Neuronal stem cell (in vitro differentiated cells): Measurements from ENCODE around the gene UNCX. TPM values are rescaled to one million over a fixed set of nuclear protein-coding genes. Genes with fewer than 3 reads are reported as not detected.
A peak's percentile ranks its signal among the peaks of the same experiment; 100 is the strongest.

Experiments used
- DNase-seq: peaks from one replicate; pipeline ENCODE4 v3.0.0-alpha.2; 2013; ENCODE audit warnings: low spot score
- H2AFZ ChIP-seq: one replicate; pipeline ENCODE4 v1.6.1; 2013; ENCODE audit warnings: mild to moderate bottlenecking, low read length, inconsistent platforms
- H2AK5ac ChIP-seq: 2 replicates; pipeline ENCODE4 v1.6.1; 2013; ENCODE audit warnings: low read depth, mild to moderate bottlenecking, inconsistent platforms, low read length, moderate library complexity, mixed read lengths
- H2BK120ac ChIP-seq: 2 replicates; pipeline ENCODE4 v1.6.1; 2013; ENCODE audit warnings: low read depth, mild to moderate bottlenecking, inconsistent platforms, low read length, moderate library complexity, mixed read lengths
- H2BK12ac ChIP-seq: one replicate; pipeline ENCODE4 v1.6.1; 2013; ENCODE audit warnings: low read length, inconsistent platforms
- H2BK15ac ChIP-seq: 2 replicates; pipeline ENCODE4 v1.6.1; 2013; ENCODE audit warnings: mild to moderate bottlenecking, low read length, inconsistent platforms, mixed read lengths
- H2BK5ac ChIP-seq: one replicate; pipeline ENCODE4 v1.6.1; 2013; ENCODE audit warnings: inconsistent platforms, mild to moderate bottlenecking, low read length, moderate library complexity
- H3K14ac ChIP-seq: one replicate; pipeline ENCODE4 v1.6.1; 2013; ENCODE audit warnings: low read length, inconsistent platforms
- H3K18ac ChIP-seq: 2 replicates; pipeline ENCODE4 v1.6.1; 2013; ENCODE audit warnings: low read length, inconsistent platforms
- H3K23ac ChIP-seq: 2 replicates; pipeline ENCODE4 v1.6.1; 2013; ENCODE audit warnings: low read depth, mild to moderate bottlenecking, mixed read lengths, low read length, inconsistent platforms; ENCODE audit not compliant: poor library complexity
- H3K27ac ChIP-seq: replicated peaks from 3 replicates; pipeline ENCODE4 v1.5.1; 2013; ENCODE audit warnings: low read length, inconsistent platforms
- H3K27me3 ChIP-seq, 3 experiments: 2 replicates each; pipeline ENCODE4 v1.6.1; 2013; ENCODE audit warnings: low read length in 3 of 3, mild to moderate bottlenecking in 2 of 3, inconsistent platforms in 1 of 3, low read depth in 1 of 3, mixed read lengths in 1 of 3, moderate library complexity in 1 of 3; ENCODE audit not compliant: control insufficient read depth in 3 of 3, insufficient read depth in 3 of 3
- H3K36me3 ChIP-seq, 2 donors: replicated peaks in 1 of 2; 2 replicates each; pipeline ENCODE4 v1.6.1; 2013; ENCODE audit warnings: low read length in 2 of 2; ENCODE audit not compliant: control insufficient read depth in 2 of 2, insufficient read depth in 2 of 2
- H3K4ac ChIP-seq: 2 replicates; pipeline ENCODE4 v1.6.1; 2013; ENCODE audit warnings: inconsistent platforms, mild to moderate bottlenecking, low read length, moderate library complexity
- H3K4me1 ChIP-seq, 2 donors: 1 replicate in 1 of 2; 2 replicates in 1 of 2; pipeline ENCODE4 v1.6.1; 2013; ENCODE audit warnings: low read length in 2 of 2, low read depth in 1 of 2; ENCODE audit not compliant: control insufficient read depth in 2 of 2, insufficient read depth in 1 of 2
- H3K4me2 ChIP-seq: one replicate; pipeline ENCODE4 v1.6.1; 2013; ENCODE audit warnings: mild to moderate bottlenecking, low read length, inconsistent platforms; ENCODE audit not compliant: insufficient read depth, poor library complexity, severe bottlenecking
- H3K4me3 ChIP-seq, 2 donors: 2 replicates each; pipeline ENCODE4 v1.5.1; 2013; ENCODE audit warnings: low read length in 2 of 2, mild to moderate bottlenecking in 2 of 2, inconsistent platforms in 1 of 2, moderate library complexity in 1 of 2
- H3K79me1 ChIP-seq: one replicate; pipeline ENCODE4 v1.6.1; 2013; ENCODE audit warnings: low read depth, mild to moderate bottlenecking, inconsistent platforms, low read length, moderate library complexity
- H3K9ac ChIP-seq: one replicate; pipeline ENCODE4 v1.6.1; 2013; ENCODE audit warnings: mild to moderate bottlenecking, low read depth, low read length, inconsistent platforms; ENCODE audit not compliant: poor library complexity
- H3K9me3 ChIP-seq, 2 donors: replicated peaks in 1 of 2; 2 replicates each; pipeline versions ENCODE3 to v1.6.1; 2013; ENCODE audit warnings: low read length in 2 of 2, mild to moderate bottlenecking in 2 of 2, inconsistent platforms in 1 of 2, low read depth in 1 of 2, mixed read lengths in 1 of 2, moderate library complexity in 1 of 2; ENCODE audit not compliant: control insufficient read depth in 2 of 2, insufficient read depth in 1 of 2
- H4K8ac ChIP-seq: one replicate; pipeline ENCODE4 v1.6.1; 2013; ENCODE audit warnings: low read depth, mild to moderate bottlenecking, inconsistent platforms, low read length, moderate library complexity
- H4K91ac ChIP-seq: one replicate; pipeline ENCODE4 v1.6.1; 2013; ENCODE audit warnings: low read length, low read depth, mild to moderate bottlenecking, inconsistent platforms; ENCODE audit not compliant: poor library complexity
- WGBS, 2 donors: extraction: QIAGEN DNeasy Blood & Tissue Kit; methylation state at CpG; one replicate each; pipeline ENCODE4 v1.1.7; 2013; ENCODE audit warnings: missing lambda C conversion rate in 2 of 2, mixed read lengths in 1 of 2; ENCODE audit not compliant: insufficient read length in 2 of 2, insufficient replicate concordance in 1 of 2; ENCODE audit errors: extremely low coverage in 2 of 2; 5-methylcytosine and 5-hydroxymethylcytosine counted together
- polyA plus RNA-seq, 2 experiments: library from polyadenylated mRNA; stranded (reverse); fragments of 200-250 nt; gene quantifications; one replicate each; pipeline ENCODE4 v1.2.3, GENCODE V29; 2013

UNCX gene
- 0.01 TPM for polyA plus RNA-seq (2013, experiment 1 of 2)
- 0.01 TPM for polyA plus RNA-seq (2013, experiment 2 of 2)

GRCh38 chr7:1232623-1233332 is at the start of gene UNCX:
TSS of gene UNCX (plus strand) at chr7:1232872. CDS start at chr7:1233018, 146 bp downstream.
- Histone ChIP-seq H3K4me2 (peak within 1 kb of the TSS; percentile 11), H3K9me3 (peaks cover 0 to 2% of the 10 kb centered on the region in 2 donors), H2AK5ac (peak within 1 kb of the TSS; percentile 70), H3K27me3 (peaks cover 64 to 91% (median 86%) of the 10 kb centered on the region in 3 experiments), H2BK120ac (no peak within 1 kb of the TSS), H2BK15ac (peak within 1 kb of the TSS; percentile 49), H2BK12ac (no peak within 1 kb of the TSS), H3K27ac (no peak within 1 kb of the TSS), H3K36me3 (no peaks in the 10 kb centered on the region), H3K9ac (no peak within 1 kb of the TSS), H2AFZ (no peak within 1 kb of the TSS), H4K91ac (no peak within 1 kb of the TSS), H3K4me1 (peaks cover 3 to 6% of the 10 kb centered on the region in 2 donors), H3K4me3 (no peak within 1 kb of the TSS), H4K8ac (no peak within 1 kb of the TSS), H3K18ac (peak within 1 kb of the TSS; percentile 85), H3K4ac (no peak within 1 kb of the TSS), H3K79me1 (peaks cover 4% of the 10 kb centered on the region), H3K14ac (peak within 1 kb of the TSS; percentile 8), H2BK5ac (no peak within 1 kb of the TSS), H3K23ac (peak within 1 kb of the TSS; percentile 73)
- no peak for DNase-seq
- no CpG with 5 or more reads among the region's 81 CpGs for WGBS, 2 donors

GRCh38 chr7:1187127-1187526 is 45.5 kb upstream of the UNCX start:
- H3K36me3 ChIP-seq: no peaks in the 10 kb centered on the region
- H3K9ac ChIP-seq: no peak overlapping the region
- H2BK15ac ChIP-seq: no peak overlapping the region
- no peak overlapping the region for H3K23ac ChIP-seq
- H2BK120ac ChIP-seq: no peak overlapping the region
- H3K79me1 ChIP-seq: no peaks in the 10 kb centered on the region
- peaks cover 0 to 19% (median 2%) of the 10 kb centered on the region in 3 experiments for H3K27me3 ChIP-seq
- H2BK5ac ChIP-seq: no peak overlapping the region
- H3K4me1 ChIP-seq: peaks cover 0 to 2% of the 10 kb centered on the region in 2 donors
- no peak for DNase-seq
- no peak overlapping the region for H3K4ac ChIP-seq
- no peak overlapping the region for H3K18ac ChIP-seq
- no peaks in the 10 kb centered on the region for H3K9me3 ChIP-seq
- H2BK12ac ChIP-seq: no peak overlapping the region
- no peak overlapping the region for H3K4me3 ChIP-seq
- no peak overlapping the region for H4K91ac ChIP-seq
- H3K27ac ChIP-seq: no peak overlapping the region
- no peak overlapping the region for H3K14ac ChIP-seq
- no peak overlapping the region for H2AFZ ChIP-seq
- no peak overlapping the region for H3K4me2 ChIP-seq
- no peak overlapping the region for H2AK5ac ChIP-seq
- WGBS, 2 donors: no CpG with 5 or more reads among the region's 11 CpGs
- H4K8ac ChIP-seq: no peak overlapping the region

GRCh38 chr7:1188720-1189294 is 43.9 kb upstream of the UNCX start:
- Histone ChIP-seq H3K4me3 (no peak overlapping the region), H3K9me3 (no peaks in the 10 kb centered on the region), H3K27ac (no peak overlapping the region), H2BK15ac (no peak overlapping the region), H3K14ac (no peak overlapping the region), H3K27me3 (peaks cover 0 to 34% (median 2%) of the 10 kb centered on the region in 3 experiments), H3K36me3 (no peaks in the 10 kb centered on the region), H2AFZ (no peak overlapping the region), H3K9ac (peak overlapping the region; percentile 21), H3K4me2 (no peak overlapping the region), H2AK5ac (peak overlapping the region; percentile 52), H3K23ac (no peak overlapping the region), H3K18ac (no peak overlapping the region), H3K79me1 (no peaks in the 10 kb centered on the region), H3K4ac (no peak overlapping the region), H4K8ac (no peak overlapping the region), H4K91ac (no peak overlapping the region), H2BK120ac (no peak overlapping the region), H2BK12ac (no peak overlapping the region), H2BK5ac (peak overlapping the region; percentile 53), H3K4me1 (no peaks in the 10 kb centered on the region)
- DNase-seq: no peak
- WGBS, 2 donors: no CpG with 5 or more reads among the region's 6 CpGs

DNA sequence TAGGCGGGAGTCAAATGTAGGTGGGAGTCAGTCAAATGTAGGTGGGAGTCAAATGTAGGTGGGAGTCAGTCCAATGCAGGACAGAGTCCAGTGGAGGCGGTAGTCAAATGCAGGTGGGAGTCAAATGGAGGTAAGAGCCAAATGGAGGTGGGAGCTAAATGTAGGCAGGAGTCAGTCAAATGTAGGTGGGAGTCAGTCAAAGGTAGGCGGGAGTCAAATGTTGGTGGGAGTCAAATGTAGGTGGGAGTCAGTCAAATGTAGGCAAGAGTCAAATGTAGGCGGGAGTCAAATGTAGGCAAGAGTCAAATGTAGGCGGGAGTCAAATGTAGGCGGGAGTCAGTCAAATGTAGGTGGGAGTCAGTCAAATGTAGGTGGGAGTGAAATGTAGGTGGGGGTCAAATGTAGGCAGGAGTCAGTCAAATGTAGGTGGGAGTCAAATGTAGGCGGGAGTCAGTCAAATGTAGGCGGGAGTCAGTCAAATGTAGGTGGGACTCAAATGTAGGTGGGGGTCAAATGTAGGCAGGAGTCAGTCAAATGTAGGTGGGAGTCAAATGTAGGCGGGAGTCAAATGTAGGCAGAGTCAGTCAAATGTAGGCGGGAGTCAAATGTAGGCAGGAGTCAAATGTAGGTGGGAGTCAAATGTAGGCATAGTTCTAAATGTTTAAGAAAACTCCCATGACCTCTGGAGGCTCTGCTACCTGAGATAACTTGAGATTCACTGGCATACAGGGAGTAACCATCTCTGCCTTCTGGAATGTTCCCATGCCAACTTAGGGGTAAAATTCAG is 42.5 kb upstream of the UNCX start:
- Histone ChIP-seq H2BK12ac (no peak overlapping the region), H3K4me3 (no peak overlapping the region), H2BK120ac (no peak overlapping the region), H2AFZ (no peak overlapping the region), H3K23ac (no peak overlapping the region), H3K9ac (no peak overlapping the region), H2BK15ac (no peak overlapping the region), H3K4ac (no peak overlapping the region), H2AK5ac (no peak overlapping the region), H3K27ac (no peak overlapping the region), H2BK5ac (no peak overlapping the region), H3K18ac (no peak overlapping the region), H4K91ac (no peak overlapping the region), H3K79me1 (no peaks in the 10 kb centered on the region), H3K36me3 (no peaks in the 10 kb centered on the region), H3K9me3 (no peaks in the 10 kb centered on the region), H3K4me1 (no peaks in the 10 kb centered on the region), H4K8ac (no peak overlapping the region), H3K27me3 (peaks cover 0 to 43% (median 2%) of the 10 kb centered on the region in 3 experiments), H3K14ac (no peak overlapping the region), H3K4me2 (no peak overlapping the region)
- DNase-seq: no peak
- WGBS, 2 donors: no CpG with 5 or more reads among the region's 10 CpGs
